ENCODE results near the gene ELANE.
"Not testable (repeated sequence)": the region's sequence is repeated elsewhere in the genome, so short reads cannot be mapped to it uniquely, and the experiment has no call there.

Gene ELANE

GRCh38 chr19:843180-843835, 8.8 kb upstream of the ELANE start:
- DNase-seq: no peak

GRCh38 chr19:843836-844545, 8.1 kb upstream of the ELANE start:
- DNase-seq: no peak

GRCh38 chr19:844546-844971, 7.5 kb upstream of the ELANE start:
- DNase-seq: no peak

GRCh38 chr19:845707-846521, 6.2 kb upstream of the ELANE start:
- no peak for DNase-seq

DNA sequence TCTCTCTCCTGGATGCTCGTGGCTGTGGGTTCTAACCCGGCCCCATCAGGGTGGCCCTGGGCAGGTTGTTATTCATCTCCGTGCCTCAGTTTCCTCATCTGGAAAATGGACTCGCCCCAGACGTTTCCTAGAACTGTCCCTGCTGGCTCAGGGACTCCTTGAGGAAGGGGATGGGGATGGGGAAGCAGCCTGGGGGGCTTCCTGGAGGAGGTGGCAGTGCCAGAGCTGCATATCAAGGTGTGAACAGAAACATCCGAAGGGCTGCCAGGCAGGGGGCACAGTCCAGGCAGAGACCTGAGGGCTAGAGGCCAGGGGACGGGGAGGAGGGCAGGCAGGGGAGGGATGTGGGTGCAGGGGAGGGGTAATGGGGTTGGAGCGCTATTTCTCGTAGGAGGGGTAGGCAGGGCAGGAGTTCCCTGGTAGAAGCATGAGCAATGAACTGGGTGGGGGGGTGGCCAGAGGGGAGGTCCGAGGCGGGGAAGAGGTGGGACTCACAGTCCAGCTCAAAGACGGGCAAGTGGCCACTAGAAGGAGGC, 3.6 kb upstream of the ELANE start:
- DNase-seq: no peak

GRCh38 chr19:849195-849594, 2.9 kb upstream of the ELANE start:
- DNase-seq: not testable (repeated sequence)

DNA sequence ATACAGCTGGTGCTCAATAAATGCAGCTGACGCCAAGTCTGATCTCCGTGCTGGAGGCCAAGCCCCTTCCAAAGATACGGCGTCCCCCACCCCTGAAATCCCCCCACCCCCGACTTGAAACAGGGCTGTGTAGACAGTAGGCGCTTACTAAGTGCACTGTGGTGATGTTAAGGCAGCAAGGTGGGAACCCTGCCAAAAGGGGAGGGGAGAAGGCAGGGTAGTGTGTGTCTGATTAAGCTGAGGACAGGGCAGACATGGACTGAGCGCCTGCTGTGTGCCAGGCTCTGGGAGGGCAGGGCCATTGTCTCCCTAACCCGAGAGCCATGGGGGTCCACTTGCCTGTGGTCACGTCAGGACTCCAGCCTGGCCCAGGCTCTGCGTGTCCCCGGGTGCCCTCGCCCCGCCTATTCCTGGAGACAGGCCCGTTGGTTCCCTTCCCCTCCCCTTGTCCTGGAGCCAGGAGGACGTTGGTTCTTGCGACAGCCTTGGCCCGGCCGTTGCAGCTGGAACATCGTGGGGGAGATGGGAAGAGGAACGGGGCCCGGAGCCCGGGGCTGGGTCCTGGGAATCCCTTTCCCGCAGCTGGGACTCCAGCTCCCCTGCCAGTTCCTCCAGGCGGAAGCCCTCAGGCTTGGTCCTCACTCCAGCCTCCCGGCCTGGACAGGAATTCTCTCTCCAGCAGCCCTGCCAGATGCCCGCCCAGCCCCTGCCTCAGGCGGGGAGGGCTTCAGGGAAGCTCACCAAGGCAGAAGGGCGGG, 1.7 kb upstream of the ELANE start:
- peak; percentile 84 for DNase-seq

DNA sequence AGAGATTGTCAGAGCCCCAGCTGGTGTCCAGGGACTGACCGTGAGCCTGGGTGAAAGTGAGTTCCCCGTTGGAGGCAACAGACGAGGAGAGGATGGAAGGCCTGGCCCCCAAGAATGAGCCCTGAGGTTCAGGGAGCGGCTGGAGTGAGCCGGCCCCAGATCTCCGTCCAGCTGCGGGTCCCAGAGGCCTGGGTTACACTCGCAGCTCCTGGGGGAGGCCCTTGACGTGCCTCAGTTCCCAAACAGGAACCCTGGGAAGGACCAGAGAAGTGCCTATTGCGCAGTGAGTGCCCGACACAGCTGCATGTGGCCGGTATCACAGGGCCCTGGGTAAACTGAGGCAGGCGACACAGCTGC, 1.1 kb upstream of the ELANE start:
- no peak for DNase-seq

- DNase-seq: no peak
These were observed 997 bp downstream of the ELANE start for GRCh38 chr19:853014-853585.

DNA sequence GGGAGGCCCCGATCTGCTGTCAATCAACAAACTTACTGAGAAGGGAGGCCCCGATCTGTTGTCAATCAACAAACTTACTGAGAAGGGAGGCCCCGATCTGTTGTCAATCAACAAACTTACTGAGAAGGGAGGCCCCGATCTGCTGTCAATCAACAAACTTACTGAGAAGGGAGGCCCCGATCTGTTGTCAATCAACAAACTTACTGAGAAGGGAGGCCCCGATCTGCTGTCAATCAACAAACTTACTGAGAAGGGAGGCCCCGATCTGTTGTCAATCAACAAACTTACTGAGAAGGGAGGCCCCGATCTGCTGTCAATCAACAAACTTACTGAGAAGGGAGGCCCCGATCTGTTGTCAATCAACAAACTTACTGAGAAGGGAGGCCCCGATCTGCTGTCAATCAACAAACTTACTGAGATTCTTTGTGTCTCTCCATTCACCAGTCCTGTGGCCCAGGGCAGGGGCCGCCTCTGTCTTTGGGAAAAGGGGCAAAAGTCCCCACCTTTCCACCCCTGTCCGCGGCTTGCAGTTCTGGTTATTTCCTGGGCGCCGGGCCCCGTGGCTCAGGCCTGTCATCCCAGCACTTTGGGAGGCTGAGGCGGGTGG, 1.6 kb downstream of the ELANE start:
- DNase-seq: not testable (repeated sequence)

DNA sequence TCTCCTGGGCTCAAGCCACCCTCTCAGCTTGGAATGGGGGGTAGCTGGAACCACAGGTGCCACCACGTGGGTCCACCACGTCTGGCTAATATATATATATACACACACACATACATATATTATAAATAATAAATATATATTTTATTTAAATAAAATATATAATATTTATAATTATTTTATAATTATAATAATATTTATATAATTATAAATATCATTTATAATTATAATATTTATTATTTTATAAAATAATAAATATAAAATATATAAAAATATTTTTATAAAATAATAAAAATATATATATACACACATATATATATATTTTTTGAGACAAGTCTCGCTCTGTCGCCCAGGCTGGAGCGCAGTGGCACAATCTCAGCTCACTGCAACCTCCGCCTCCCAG, 2.4 kb downstream of the ELANE start:
- DNase-seq: no peak

DNA sequence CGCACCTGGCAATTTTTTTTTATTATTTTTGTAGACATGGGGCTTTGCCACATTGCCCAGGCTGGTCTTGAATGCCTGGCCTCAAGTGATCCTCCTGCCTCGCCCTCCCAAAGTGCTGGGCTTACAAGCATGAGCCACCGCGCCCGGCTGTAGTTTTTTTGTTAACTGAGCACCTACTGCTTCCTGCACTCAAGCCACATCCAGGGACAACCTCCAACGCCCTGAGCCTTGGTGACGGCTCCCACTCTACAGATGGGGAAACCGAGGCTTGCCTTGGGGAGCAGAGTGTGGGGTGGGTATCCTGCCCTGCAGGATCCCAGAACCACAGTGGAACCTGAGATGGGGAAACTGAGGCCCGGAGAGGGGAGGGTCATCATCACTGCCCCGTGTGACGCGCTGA, 3.0 kb downstream of the ELANE start:
- DNase-seq: no peak

DNA sequence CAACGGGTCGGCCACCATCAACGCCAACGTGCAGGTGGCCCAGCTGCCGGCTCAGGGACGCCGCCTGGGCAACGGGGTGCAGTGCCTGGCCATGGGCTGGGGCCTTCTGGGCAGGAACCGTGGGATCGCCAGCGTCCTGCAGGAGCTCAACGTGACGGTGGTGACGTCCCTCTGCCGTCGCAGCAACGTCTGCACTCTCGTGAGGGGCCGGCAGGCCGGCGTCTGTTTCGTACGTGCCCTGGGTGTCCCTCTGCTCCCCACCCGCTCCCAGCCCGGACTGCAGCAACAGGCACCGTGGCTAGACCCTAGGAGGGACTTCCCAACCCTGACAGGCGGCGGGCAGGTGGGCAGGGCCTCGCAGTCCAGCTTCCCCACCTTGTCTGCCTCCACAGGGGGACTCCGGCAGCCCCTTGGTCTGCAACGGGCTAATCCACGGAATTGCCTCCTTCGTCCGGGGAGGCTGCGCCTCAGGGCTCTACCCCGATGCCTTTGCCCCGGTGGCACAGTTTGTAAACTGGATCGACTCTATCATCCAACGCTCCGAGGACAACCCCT, 3.5 kb downstream of the ELANE start:
- DNase-seq: no peak

GRCh38 chr19:858284-858683, 6.2 kb downstream of the ELANE start:
- DNase-seq: no peak

DNA sequence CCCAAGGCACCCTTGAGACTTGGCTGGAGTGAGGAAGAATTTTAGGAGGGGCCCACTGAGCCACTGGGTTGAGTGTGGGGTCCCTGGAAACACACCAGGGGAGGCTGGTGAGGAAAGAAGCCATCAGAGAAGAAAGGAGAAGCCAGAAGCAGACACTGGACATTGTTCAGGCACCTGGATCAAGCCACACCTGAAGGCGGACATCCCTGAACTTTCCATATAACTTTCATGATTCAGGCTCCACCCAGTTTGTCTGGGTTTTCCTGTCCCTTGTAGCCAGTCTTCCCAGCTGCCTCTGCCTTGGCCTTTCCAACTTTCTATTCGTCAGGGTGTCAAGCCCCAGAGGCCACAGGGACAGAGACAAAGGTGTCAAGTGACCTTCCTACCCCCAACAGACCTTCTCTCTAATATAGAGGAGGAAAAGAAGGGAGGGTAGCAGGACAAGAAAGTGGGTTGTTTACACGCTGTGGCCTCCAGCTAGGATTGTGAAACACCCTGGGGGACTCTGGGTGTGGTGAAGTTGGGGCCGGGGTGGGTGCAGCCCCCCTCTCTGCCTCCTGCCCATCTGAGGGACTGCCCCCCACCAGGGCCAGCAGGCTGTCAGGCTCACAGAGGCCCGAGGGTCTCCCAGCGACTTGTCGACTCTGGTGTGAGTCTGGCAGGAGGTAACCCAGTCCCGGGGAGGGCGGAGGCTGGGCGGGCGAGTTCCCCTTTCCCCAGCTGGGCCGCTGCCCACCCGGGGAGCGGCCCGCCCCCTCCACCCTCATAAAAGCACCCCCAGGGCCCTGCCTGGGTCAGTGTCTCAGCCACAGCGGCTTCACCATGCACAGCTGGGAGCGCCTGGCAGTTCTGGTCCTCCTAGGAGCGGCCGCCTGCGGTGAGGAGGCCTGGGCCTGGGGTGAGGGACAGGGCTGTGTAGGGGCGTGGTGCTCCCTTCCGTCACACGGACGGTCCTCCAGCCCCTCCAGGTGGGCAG, 7.1 kb downstream of the ELANE start, which contains the start of gene CFD:
Gene CFD, plus strand, starts transcription at position 797 of the 976 bp plus-strand sequence. Its CDS starts 26 bp downstream, at position 823.
- DNase-seq: no peak

GRCh38 chr19:861141-861755, 9.1 kb downstream of the ELANE start:
- DNase-seq: no peak

- DNase-seq: peak; percentile 18
These were observed 9.9 kb downstream of the ELANE start for GRCh38 chr19:861756-862580.

GRCh38 chr19:862581-863314, 10.6 kb downstream of the ELANE start:
- peak; percentile 44 for DNase-seq
